IMR-90 (cell line): ENCODE results near the gene ZNF512B. TPM values are rescaled to one million over a fixed set of nuclear protein-coding genes. Genes with fewer than 3 reads are reported as not detected.

Experiments
- ATAC-seq: fragments of 200-7000 bp; cut with Tn5 transposase; 2 replicates; pipeline ENCODE4 v1.9.1; 2020; ENCODE audit warnings: low read depth, mild to moderate bottlenecking, moderate library complexity
- BruUV-seq: library from RNA; stranded (reverse); fragments of 400-500 nt; replicated peaks from 2 replicates; lab custom pipeline; 2021; lab: Mats Ljungman, UMichigan
- CTCF ChIA-PET: fragments of 300-600 bp; formaldehyde crosslinking; extraction: SDS; loops from one replicate; lab custom pipeline; 2021; ENCODE audit warnings: antibody characterized with exemption; lab: Yijun Ruan, JAX
- POLR2A ChIA-PET: fragments of 300-600 bp; sonication (Branson Sonifier 250); formaldehyde crosslinking; loops from one replicate; lab custom pipeline; 2022; ENCODE audit warnings: antibody characterized with exemption; ENCODE audit not compliant: unreplicated experiment; lab: Charles Lee
- DNase-seq: peaks from one replicate; pipeline ENCODE4 v3.0.0; 2013
- H2AFZ ChIP-seq: replicated peaks from 2 replicates; pipeline ENCODE3; 2013; ENCODE audit warnings: low read length, mild to moderate bottlenecking; ENCODE audit not compliant: poor library complexity
- H2AK5ac ChIP-seq: 2 replicates; pipeline ENCODE4 v1.6.1; 2013; ENCODE audit warnings: low read depth, low read length, inconsistent platforms
- H2AK9ac ChIP-seq: replicated peaks from 2 replicates; pipeline ENCODE3; 2013; ENCODE audit warnings: mild to moderate bottlenecking, low read depth, low read length, moderate library complexity; ENCODE audit not compliant: poor library complexity
- H2BK120ac ChIP-seq: 2 replicates; pipeline ENCODE4 v1.6.1; 2013; ENCODE audit warnings: low read depth, low read length, inconsistent platforms
- H2BK15ac ChIP-seq: 3 replicates; pipeline ENCODE4 v1.6.1; 2013; ENCODE audit warnings: low read depth, low read length, inconsistent platforms
- H2BK20ac ChIP-seq: 2 replicates; pipeline ENCODE4 v1.6.1; 2013; ENCODE audit warnings: low read depth, mild to moderate bottlenecking, inconsistent platforms, low read length, moderate library complexity
- H2BK5ac ChIP-seq: 2 replicates; pipeline ENCODE4 v1.6.1; 2013; ENCODE audit warnings: mild to moderate bottlenecking, low read depth, low read length, inconsistent platforms; ENCODE audit not compliant: poor library complexity, severe bottlenecking
- H3K14ac ChIP-seq: replicated peaks from 2 replicates; pipeline ENCODE4 v1.6.1; 2013; ENCODE audit warnings: low read depth, low read length, inconsistent platforms
- H3K18ac ChIP-seq: 2 replicates; pipeline ENCODE4 v1.6.1; 2013; ENCODE audit warnings: low read depth, low read length, control low read depth
- H3K23ac ChIP-seq: 2 replicates; pipeline ENCODE4 v1.6.1; 2013; ENCODE audit warnings: low read depth, low read length, inconsistent platforms
- H3K27ac ChIP-seq: 2 replicates; pipeline ENCODE4 v1.5.1; 2013; ENCODE audit warnings: mild to moderate bottlenecking, control low read depth, low read length; ENCODE audit not compliant: insufficient read depth
- H3K27me3 ChIP-seq: 2 replicates; pipeline ENCODE4 v1.6.1; 2013; ENCODE audit warnings: low read length; ENCODE audit not compliant: control insufficient read depth, insufficient read depth
- H3K36me3 ChIP-seq: 2 replicates; pipeline ENCODE4 v1.6.1; 2013; ENCODE audit warnings: low read length, mixed read lengths; ENCODE audit not compliant: control insufficient read depth, insufficient read depth
- H3K4ac ChIP-seq: 2 replicates; pipeline ENCODE4 v1.6.1; 2013; ENCODE audit warnings: low read depth, low read length, inconsistent platforms
- H3K4me1 ChIP-seq: 2 replicates; pipeline ENCODE4 v1.6.1; 2013; ENCODE audit warnings: low read length, mixed read lengths; ENCODE audit not compliant: control insufficient read depth, insufficient read depth
- H3K4me2 ChIP-seq: 2 replicates; pipeline ENCODE4 v1.6.1; 2013; ENCODE audit warnings: low read depth, mild to moderate bottlenecking, control low read depth, low read length, moderate library complexity
- H3K4me3 ChIP-seq: 2 replicates; pipeline ENCODE4 v1.5.1; 2013; ENCODE audit warnings: low read depth, mild to moderate bottlenecking, control low read depth, low read length, moderate library complexity; ENCODE audit not compliant: insufficient read depth
- H3K56ac ChIP-seq: 2 replicates; pipeline ENCODE4 v1.6.1; 2013; ENCODE audit warnings: low read length, inconsistent platforms; ENCODE audit not compliant: insufficient read depth; ENCODE audit errors: extremely low read depth
- H3K79me1 ChIP-seq, 2 experiments: 2 replicates each; pipeline ENCODE4 v1.6.1; 2013; ENCODE audit warnings: low read length in 2 of 2, inconsistent platforms in 1 of 2, low read depth in 1 of 2
- H3K9ac ChIP-seq: 2 replicates; pipeline ENCODE4 v1.6.1; 2013; ENCODE audit warnings: low read depth, low read length, control low read depth
- H3K9me1 ChIP-seq: 2 replicates; pipeline ENCODE4 v1.6.1; 2013; ENCODE audit warnings: low read length, inconsistent platforms; ENCODE audit not compliant: insufficient read depth
- H3K9me3 ChIP-seq: 2 replicates; pipeline ENCODE4 v1.6.1; 2013; ENCODE audit warnings: low read length; ENCODE audit not compliant: control insufficient read depth, insufficient read depth
- H4K20me1 ChIP-seq: 2 replicates; pipeline ENCODE4 v1.6.1; 2013; ENCODE audit warnings: low read length, inconsistent platforms; ENCODE audit not compliant: insufficient read depth
- H4K5ac ChIP-seq: 2 replicates; pipeline ENCODE4 v1.6.1; 2013; ENCODE audit warnings: mild to moderate bottlenecking, low read depth, low read length, control low read depth
- H4K8ac ChIP-seq, 2 experiments: 2 replicates each; pipeline ENCODE4 v1.6.1; 2013; ENCODE audit warnings: low read depth in 2 of 2, low read length in 2 of 2, control low read depth in 1 of 2, inconsistent platforms in 1 of 2
- H4K91ac ChIP-seq: 2 replicates; pipeline ENCODE4 v1.6.1; 2013; ENCODE audit warnings: low read depth, low read length, inconsistent platforms; ENCODE audit not compliant: insufficient read depth
- CHD1 ChIP-seq: IDR thresholded peaks from 2 replicates; pipeline ENCODE4 v1.6.1; 2012; ENCODE audit warnings: low read depth, low read length, improper control_type of control experiment
- FOS ChIP-seq: fragments of 150-350 bp; IDR thresholded peaks from 2 replicates; pipeline ENCODE4 v1.6.1; 2016; ENCODE audit warnings: low read depth, low read length
- MAFK ChIP-seq: IDR thresholded peaks from 2 replicates; pipeline ENCODE4 v1.6.1; 2012; ENCODE audit warnings: low read depth, low read length, improper control_type of control experiment
- MAZ ChIP-seq: IDR thresholded peaks from 2 replicates; pipeline ENCODE4 v1.6.1; 2012; ENCODE audit warnings: low read depth, mild to moderate bottlenecking, low read length, improper control_type of control experiment, moderate library complexity, borderline replicate concordance
- MXI1 ChIP-seq: IDR thresholded peaks from 2 replicates; pipeline ENCODE4 v1.6.1; 2012; ENCODE audit warnings: low read depth, mild to moderate bottlenecking, low read length, moderate library complexity, borderline replicate concordance
- NFE2L2 ChIP-seq: fragments of 150-350 bp; IDR thresholded peaks from 2 replicates; pipeline ENCODE4 v1.6.1; 2016; ENCODE audit warnings: low read depth, mild to moderate bottlenecking, low read length
- RAD21 ChIP-seq: IDR thresholded peaks from 2 replicates; pipeline ENCODE4 v1.6.1; 2012; ENCODE audit warnings: low read length, improper control_type of control experiment
- RFX5 ChIP-seq: IDR thresholded peaks from 2 replicates; pipeline ENCODE4 v1.8.0; 2012; ENCODE audit warnings: low read depth, mild to moderate bottlenecking, low read length, moderate library complexity
- SMC3 ChIP-seq: fragments of 150-350 bp; IDR thresholded peaks from 2 replicates; pipeline ENCODE4 v1.6.1; 2016; ENCODE audit warnings: low read depth, mild to moderate bottlenecking, antibody characterized with exemption, low read length, moderate library complexity
- WGBS, 2 experiments: methylation state at CpG; one replicate each; pipeline versions ENCODE4 v1.1.5 to v1.1.7; 2013; ENCODE audit warnings: missing lambda C conversion rate in 2 of 2; ENCODE audit not compliant: insufficient read length in 1 of 2; ENCODE audit errors: extremely low coverage in 2 of 2; 5-methylcytosine and 5-hydroxymethylcytosine counted together
- dilution Hi-C: fragments of 300-500 bp; cut with HindIII; formaldehyde crosslinking; loops from one replicate; pipeline ENCODE4 v1.14.3; 2018; ENCODE audit warnings: low sequenced_read_pairs; ENCODE audit not compliant: unreplicated experiment
- in situ Hi-C: fragments of 300-500 bp; cut with MboI; formaldehyde crosslinking; loops from 3 replicates; pipeline ENCODE4 v1.14.3; 2019; ENCODE audit warnings: low sequenced_read_pairs, inconsistent platforms, mixed read lengths
- intact Hi-C: fragments of 100-400 bp; cut with micrococcal nuclease; formaldehyde crosslinking; loops from 2 replicates; pipeline ENCODE4 v1.10.0; 2022
- polyA plus RNA-seq, 3 experiments: library from polyadenylated mRNA; depleted of rRNA; stranded (reverse); fragments of >200 nt; gene quantifications; 2 replicates each; pipeline ENCODE4 v1.2.3, GENCODE V29; 2012; ENCODE audit warnings: low replicate concordance in 1 of 3
- total RNA-seq: library from RNA; depleted of rRNA; stranded (reverse); fragments of >200 nt; gene quantifications from 2 replicates; pipeline ENCODE4 v1.2.3, GENCODE V29; 2012
- TF ChIP-seq, protein P1 (sequence below): fragments of 150-350 bp; IDR thresholded peaks from 2 replicates; pipeline ENCODE4 v1.6.1; 2017; ENCODE audit warnings: mild to moderate bottlenecking, antibody characterized with exemption, low read length, low read depth
- TF ChIP-seq, protein P2 (sequence below): conservative IDR thresholded peaks from 2 replicates; pipeline ENCODE4 v1.5.1; 2012; ENCODE audit warnings: mild to moderate bottlenecking, low read depth, low read length, improper control_type of control experiment
- TF ChIP-seq, protein P3 (sequence below): fragments of 150-350 bp; IDR thresholded peaks from 2 replicates; pipeline ENCODE4 v1.6.1; 2016; ENCODE audit warnings: low read depth, mild to moderate bottlenecking, low read length, moderate library complexity, borderline replicate concordance

ZNF512B gene
- total and polyA plus RNA-seq, 2 of the 4 experiments (the other 2 are of a cell fraction): 6.5 to 15.6 TPM

DNA sequence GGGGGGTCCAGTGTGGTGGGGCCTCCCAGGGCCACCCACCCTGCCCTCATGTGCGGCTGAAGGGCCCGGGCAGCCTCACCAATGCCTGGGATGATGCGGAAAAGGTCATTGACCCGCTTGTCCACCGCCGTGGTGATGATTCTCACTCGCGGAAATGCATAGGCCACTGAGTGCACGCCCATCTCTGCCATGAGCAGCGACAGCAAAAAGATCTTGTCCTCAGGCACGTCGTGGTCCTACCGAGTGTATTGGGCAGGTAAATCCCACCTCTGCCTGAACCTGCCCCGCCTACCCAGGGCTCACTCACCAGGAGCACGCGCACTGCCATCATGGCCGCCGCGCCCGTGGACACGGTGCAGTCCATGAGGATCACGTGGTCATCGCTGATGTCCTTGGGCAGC is 29.7 kb downstream of the ZNF512B start:
- ATAC-seq (no peak), DNase-seq (no peak)
- Histone ChIP-seq H3K9ac (no peak overlapping the region), H4K91ac (no peak overlapping the region), H3K27me3 (no peaks in the 10 kb centered on the region), H2AFZ (peak overlapping the region; percentile 51), H3K27ac (no peak overlapping the region), H4K5ac (no peak overlapping the region), H3K9me1 (peaks cover 4% of the 10 kb centered on the region; the same call in 1 of the 2 replicates), H3K4me3 (no peak overlapping the region), H3K4ac (no peak overlapping the region), H4K20me1 (peaks cover 66% of the 10 kb centered on the region), H3K9me3 (no peaks in the 10 kb centered on the region), H4K8ac (no peak overlapping the region), H3K36me3 (peaks cover 59% of the 10 kb centered on the region), H3K23ac (no peak overlapping the region), H3K79me1 (peaks cover 27 to 66% of the 10 kb centered on the region in 2 experiments), H3K4me1 (no peaks in the 10 kb centered on the region), H2AK5ac (no peak overlapping the region), H3K14ac (no peak overlapping the region), H2BK20ac (no peak overlapping the region), H3K18ac (no peak overlapping the region), H2BK120ac (no peak overlapping the region), H2BK15ac (no peak overlapping the region), H3K56ac (no peak overlapping the region), H2AK9ac (peak overlapping the region; percentile 55), H3K4me2 (no peak overlapping the region), H2BK5ac (no peak overlapping the region)
- dilution Hi-C loops: no loop called here
- in situ Hi-C loops: no loop called here
- intact Hi-C loops: no loop called here
- no TSS peak for BruUV-seq
- TF ChIP-seq, protein P1, sequence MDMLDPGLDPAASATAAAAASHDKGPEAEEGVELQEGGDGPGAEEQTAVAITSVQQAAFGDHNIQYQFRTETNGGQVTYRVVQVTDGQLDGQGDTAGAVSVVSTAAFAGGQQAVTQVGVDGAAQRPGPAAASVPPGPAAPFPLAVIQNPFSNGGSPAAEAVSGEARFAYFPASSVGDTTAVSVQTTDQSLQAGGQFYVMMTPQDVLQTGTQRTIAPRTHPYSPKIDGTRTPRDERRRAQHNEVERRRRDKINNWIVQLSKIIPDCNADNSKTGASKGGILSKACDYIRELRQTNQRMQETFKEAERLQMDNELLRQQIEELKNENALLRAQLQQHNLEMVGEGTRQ: no peak
- TF ChIP-seq MAZ: no peak
- no peak for TF ChIP-seq SMC3
- TF ChIP-seq, protein P2, sequence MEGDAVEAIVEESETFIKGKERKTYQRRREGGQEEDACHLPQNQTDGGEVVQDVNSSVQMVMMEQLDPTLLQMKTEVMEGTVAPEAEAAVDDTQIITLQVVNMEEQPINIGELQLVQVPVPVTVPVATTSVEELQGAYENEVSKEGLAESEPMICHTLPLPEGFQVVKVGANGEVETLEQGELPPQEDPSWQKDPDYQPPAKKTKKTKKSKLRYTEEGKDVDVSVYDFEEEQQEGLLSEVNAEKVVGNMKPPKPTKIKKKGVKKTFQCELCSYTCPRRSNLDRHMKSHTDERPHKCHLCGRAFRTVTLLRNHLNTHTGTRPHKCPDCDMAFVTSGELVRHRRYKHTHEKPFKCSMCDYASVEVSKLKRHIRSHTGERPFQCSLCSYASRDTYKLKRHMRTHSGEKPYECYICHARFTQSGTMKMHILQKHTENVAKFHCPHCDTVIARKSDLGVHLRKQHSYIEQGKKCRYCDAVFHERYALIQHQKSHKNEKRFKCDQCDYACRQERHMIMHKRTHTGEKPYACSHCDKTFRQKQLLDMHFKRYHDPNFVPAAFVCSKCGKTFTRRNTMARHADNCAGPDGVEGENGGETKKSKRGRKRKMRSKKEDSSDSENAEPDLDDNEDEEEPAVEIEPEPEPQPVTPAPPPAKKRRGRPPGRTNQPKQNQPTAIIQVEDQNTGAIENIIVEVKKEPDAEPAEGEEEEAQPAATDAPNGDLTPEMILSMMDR: no peak
- no peak for TF ChIP-seq RAD21
- TF ChIP-seq CHD1: no peak
- no peak for TF ChIP-seq RFX5
- no peak for TF ChIP-seq FOS
- TF ChIP-seq NFE2L2: no peak
- no peak for TF ChIP-seq MXI1
- TF ChIP-seq, protein P3, sequence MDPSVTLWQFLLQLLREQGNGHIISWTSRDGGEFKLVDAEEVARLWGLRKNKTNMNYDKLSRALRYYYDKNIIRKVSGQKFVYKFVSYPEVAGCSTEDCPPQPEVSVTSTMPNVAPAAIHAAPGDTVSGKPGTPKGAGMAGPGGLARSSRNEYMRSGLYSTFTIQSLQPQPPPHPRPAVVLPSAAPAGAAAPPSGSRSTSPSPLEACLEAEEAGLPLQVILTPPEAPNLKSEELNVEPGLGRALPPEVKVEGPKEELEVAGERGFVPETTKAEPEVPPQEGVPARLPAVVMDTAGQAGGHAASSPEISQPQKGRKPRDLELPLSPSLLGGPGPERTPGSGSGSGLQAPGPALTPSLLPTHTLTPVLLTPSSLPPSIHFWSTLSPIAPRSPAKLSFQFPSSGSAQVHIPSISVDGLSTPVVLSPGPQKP: no peak
- TF ChIP-seq MAFK: no peak
- 90% methylated on average over 15 of the region's 23 CpGs; no CpG with 5 or more reads in 1 of the 2 experiments for WGBS, 2 experiments
- ChIA-PET CTCF (no interaction called here), POLR2A (no interaction called here)
